Ishikawa (cell line): ENCODE results near the gene HSD17B11.

Source experiments
- CEBPB ChIP-seq: IDR thresholded peaks from 2 replicates; pipeline ENCODE4 v1.6.1; 2012
- CREB1 ChIP-seq: IDR thresholded peaks from 2 replicates; pipeline ENCODE4 v1.6.1; 2012; ENCODE audit warnings: low read depth
- EGR1 ChIP-seq: IDR thresholded peaks from 2 replicates; pipeline ENCODE4 v1.6.1; 2012
- EP300 ChIP-seq: IDR thresholded peaks from 2 replicates; pipeline ENCODE4 v1.6.1; 2012; ENCODE audit warnings: borderline replicate concordance
- FOXM1 ChIP-seq: IDR thresholded peaks from 2 replicates; pipeline ENCODE4 v1.6.1; 2012; ENCODE audit warnings: low read depth, borderline replicate concordance
- MAX ChIP-seq: IDR thresholded peaks from 2 replicates; pipeline ENCODE4 v1.6.1; 2012
- NFIC ChIP-seq: IDR thresholded peaks from 2 replicates; pipeline ENCODE4 v1.6.1; 2012
- RAD21 ChIP-seq: IDR thresholded peaks from 2 replicates; pipeline ENCODE4 v1.6.1; 2012; ENCODE audit warnings: low read depth
- REST ChIP-seq: IDR thresholded peaks from 2 replicates; pipeline ENCODE4 v1.6.1; 2012; ENCODE audit warnings: low read depth, mild to moderate bottlenecking
- TAF1 ChIP-seq: IDR thresholded peaks from 2 replicates; pipeline ENCODE4 v1.6.1; 2012; ENCODE audit warnings: low read depth, mild to moderate bottlenecking
- TCF12 ChIP-seq: IDR thresholded peaks from 2 replicates; pipeline ENCODE4 v1.6.1; 2012; ENCODE audit warnings: low read depth
- TEAD4 ChIP-seq: IDR thresholded peaks from 2 replicates; pipeline ENCODE4 v1.6.1; 2012
- USF1 ChIP-seq: IDR thresholded peaks from 2 replicates; pipeline ENCODE4 v1.6.1; 2012
- YY1 ChIP-seq: IDR thresholded peaks from 2 replicates; pipeline ENCODE4 v1.6.1; 2012; ENCODE audit warnings: low read depth
- ZBTB7A ChIP-seq: IDR thresholded peaks from 2 replicates; pipeline ENCODE4 v1.6.1; 2012; ENCODE audit warnings: low read depth

Gene HSD17B11

GRCh38 chr4:87390891-87391575 lies at the start of gene HSD17B11:
TSS of gene HSD17B11 (minus strand) at chr4:87391188. CDS start at chr4:87391070, 118 bp downstream.
- TF ChIP-seq FOXM1 (peak; percentile 74; the same call in 1 of the 2 replicates), EP300 (peak; percentile 29; the same call in 1 of the 2 replicates), RAD21 (no peak), TEAD4 (no peak), CREB1 (no peak), YY1 (no peak), TAF1 (peak; percentile 54), ZBTB7A (no peak), EGR1 (no peak), CEBPB (peak; percentile 97), USF1 (peak; percentile 15; the same call in 1 of the 2 replicates), MAX (peak; percentile 60; the same call in 1 of the 2 replicates), TCF12 (no peak), NFIC (no peak; the same call in 1 of the 2 replicates), REST (no peak)

- TF ChIP-seq CEBPB (no peak), EGR1 (no peak)
These were observed 42.4 kb upstream of the HSD17B11 start for GRCh38 chr4:87433342-87433741.

- TF ChIP-seq REST (no peak), MAX (no peak), TEAD4 (no peak), EP300 (no peak), EGR1 (no peak), RAD21 (no peak), NFIC (no peak), USF1 (no peak), TAF1 (no peak), FOXM1 (no peak), YY1 (no peak), CREB1 (no peak), TCF12 (no peak), ZBTB7A (no peak), CEBPB (no peak)
These were observed 39.0 kb upstream of the HSD17B11 start for GRCh38 chr4:87430038-87430437.

GRCh38 chr4:87428979-87429378 lies 38.0 kb upstream of the HSD17B11 start:
- no peak for TF ChIP-seq FOXM1
- no peak for TF ChIP-seq TCF12
- TF ChIP-seq EP300: no peak
- TF ChIP-seq TEAD4: no peak
- no peak for TF ChIP-seq ZBTB7A
- TF ChIP-seq REST: no peak
- TF ChIP-seq RAD21: no peak
- TF ChIP-seq CREB1: no peak
- no peak for TF ChIP-seq TAF1
- no peak for TF ChIP-seq USF1
- no peak for TF ChIP-seq NFIC
- TF ChIP-seq MAX: no peak
- TF ChIP-seq CEBPB: no peak
- TF ChIP-seq EGR1: no peak
- no peak for TF ChIP-seq YY1
